MG63 (cell line): Measurements from ENCODE around the gene CLEC16A. TPM values are rescaled to one million over a fixed set of nuclear protein-coding genes. Genes with fewer than 3 reads are reported as not detected.
"Not testable (repeated sequence)": the region's sequence is repeated elsewhere in the genome, so short reads cannot be mapped to it uniquely, and the experiment has no call there.

ENCODE experiments used
- DNase-seq: peaks from one replicate; pipeline ENCODE4 v3.0.0-alpha.2; 2020
- H3K27me3 ChIP-seq: fragments of 250-450 bp; sonication (Bioruptor Pico); 2 replicates; pipeline ENCODE4 v1.5.1; 2020; ENCODE audit warnings: mild to moderate bottlenecking, moderate library complexity
- H3K36me3 ChIP-seq: fragments of 250-450 bp; sonication (Bioruptor Pico); 2 replicates; pipeline ENCODE4 v1.5.1; 2020; ENCODE audit warnings: mild to moderate bottlenecking, moderate library complexity
- H3K4me3 ChIP-seq: fragments of 250-450 bp; sonication (Bioruptor Pico); 2 replicates; pipeline ENCODE4 v1.5.1; 2020; ENCODE audit warnings: mild to moderate bottlenecking, moderate library complexity
- H3K9me3 ChIP-seq: fragments of 250-450 bp; sonication (Bioruptor Pico); 2 replicates; pipeline ENCODE4 v1.5.1; 2020; ENCODE audit warnings: mild to moderate bottlenecking, moderate library complexity
- total RNA-seq: library from RNA; depleted of rRNA; stranded (reverse); fragments of >200 nt; shearing (Covaris generic); gene quantifications from 2 replicates; pipeline ENCODE4 v1.2.3, GENCODE V29; 2014; ENCODE audit warnings: low replicate concordance

Gene CLEC16A
- total RNA-seq, 1 experiment from 2014 or later = 11.5 TPM

DNA sequence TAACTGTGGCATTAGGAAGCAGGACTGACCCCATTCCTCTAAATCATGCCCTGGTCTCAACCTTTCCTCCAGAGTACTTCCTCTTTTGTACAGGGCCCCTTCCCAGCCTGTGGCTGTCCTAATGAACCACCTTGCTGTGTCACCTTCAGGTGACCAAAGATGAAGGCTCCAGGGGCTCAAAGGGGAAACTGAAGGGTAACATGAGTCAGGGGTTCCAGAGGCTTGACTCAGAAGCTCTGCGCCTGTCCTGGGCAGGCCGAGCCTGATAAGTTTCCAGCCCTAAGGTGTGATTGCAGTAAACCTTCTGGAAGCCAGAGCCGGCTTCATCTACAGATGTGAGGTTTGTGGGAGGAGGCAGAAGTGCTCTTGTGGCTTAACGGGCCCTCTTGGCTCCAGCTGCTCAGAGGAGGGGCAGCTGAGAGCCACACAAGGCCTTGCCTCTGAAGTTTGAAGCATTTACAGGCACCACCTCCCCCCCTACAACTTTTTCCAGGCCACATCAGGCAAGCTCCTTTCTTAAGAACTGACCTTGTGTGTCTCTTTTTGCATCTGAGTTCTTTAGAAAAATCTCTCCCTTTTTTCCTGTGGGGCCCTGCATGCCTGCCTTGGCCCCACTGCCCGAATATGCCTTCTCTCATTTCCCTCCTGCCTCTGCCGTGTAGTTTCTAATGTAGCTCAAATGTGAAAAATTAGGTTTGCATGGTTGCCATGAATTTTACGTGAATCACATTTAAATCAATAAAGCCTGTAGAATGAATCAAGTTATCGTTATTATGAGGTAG is 149.9 kb downstream of the CLEC16A start:
- Histone ChIP-seq H3K27me3 (no peaks in the 10 kb centered on the region), H3K9me3 (no peaks in the 10 kb centered on the region), H3K4me3 (no peak overlapping the region), H3K36me3 (peaks cover 9% of the 10 kb centered on the region)
- no peak for DNase-seq

- no peak for DNase-seq
- Histone ChIP-seq H3K27me3 (no peaks in the 10 kb centered on the region), H3K4me3 (no peak overlapping the region), H3K36me3 (peaks cover 9% of the 10 kb centered on the region), H3K9me3 (no peaks in the 10 kb centered on the region)
These were observed 150.6 kb downstream of the CLEC16A start for GRCh38 chr16:11094857-11095565.

DNA sequence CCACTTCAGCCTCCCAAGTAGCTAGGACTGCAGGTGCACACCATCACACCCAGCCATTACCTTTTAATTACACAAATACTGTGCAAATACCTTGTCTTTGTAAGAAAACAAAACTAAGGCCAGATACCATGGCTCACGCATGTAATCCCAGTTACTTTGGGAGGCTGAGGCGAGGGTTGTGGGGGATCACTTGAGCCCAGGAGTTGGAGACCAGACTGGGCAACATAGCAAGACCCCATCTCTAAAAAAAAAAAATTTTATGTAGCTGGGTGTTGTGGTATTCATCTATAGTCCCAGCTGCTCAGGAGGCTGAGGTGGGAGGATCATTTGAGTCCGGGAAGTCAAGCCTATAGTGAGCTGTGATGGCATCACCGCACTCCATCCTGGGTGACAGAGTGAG is 151.6 kb downstream of the CLEC16A start:
- Histone ChIP-seq H3K4me3 (no peak overlapping the region), H3K9me3 (no peaks in the 10 kb centered on the region), H3K36me3 (peaks cover 9% of the 10 kb centered on the region), H3K27me3 (no peaks in the 10 kb centered on the region)
- no peak for DNase-seq

- Histone ChIP-seq H3K4me3 (no peak overlapping the region), H3K9me3 (no peaks in the 10 kb centered on the region), H3K36me3 (peaks cover 9% of the 10 kb centered on the region), H3K27me3 (no peaks in the 10 kb centered on the region)
- DNase-seq = no peak
These were observed 152.9 kb downstream of the CLEC16A start for GRCh38 chr16:11097094-11097786.

GRCh38 chr16:11097787-11098167 is 153.4 kb downstream of the CLEC16A start:
- Histone ChIP-seq H3K9me3 (no peaks in the 10 kb centered on the region), H3K36me3 (peaks cover 9% of the 10 kb centered on the region), H3K27me3 (no peaks in the 10 kb centered on the region), H3K4me3 (no peak overlapping the region)
- DNase-seq = no peak

DNA sequence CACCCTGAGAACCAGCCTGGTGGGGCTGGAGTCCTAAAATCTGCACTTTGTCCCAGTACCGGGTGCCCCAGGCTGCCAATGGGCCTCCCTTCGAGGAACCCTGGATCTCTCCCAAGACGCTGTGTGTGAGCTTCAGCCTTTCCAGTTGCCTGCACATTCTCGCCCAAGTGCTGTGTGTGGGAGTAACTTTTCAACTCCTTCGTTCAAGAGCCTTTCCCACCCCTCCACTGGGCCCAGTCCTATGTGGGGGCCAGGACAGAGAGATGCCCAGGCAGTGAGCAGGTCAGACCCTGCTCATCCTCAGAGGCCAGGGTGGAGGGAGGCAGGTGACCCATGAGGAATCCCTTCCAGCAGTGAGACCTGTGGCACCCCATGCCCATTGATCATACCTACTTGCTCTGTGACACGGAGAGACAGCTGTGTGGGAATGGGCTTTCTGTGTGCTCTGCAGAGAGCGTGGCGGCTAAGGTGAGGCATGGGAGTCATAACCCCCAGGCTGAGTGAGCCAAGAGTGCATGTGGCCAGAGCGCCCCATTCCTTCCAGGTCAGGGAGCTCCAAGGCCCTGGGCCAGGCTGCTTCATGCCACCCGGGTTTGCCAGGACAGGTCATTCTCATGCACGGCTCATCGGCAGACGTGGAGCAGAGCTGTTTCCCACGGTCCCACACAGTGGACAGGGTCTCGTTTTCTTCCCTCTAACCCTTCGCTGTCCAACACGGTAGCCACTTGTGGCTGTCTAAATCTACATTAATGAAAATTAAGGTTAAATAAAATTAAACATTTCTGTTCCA is 154.4 kb downstream of the CLEC16A start:
- Histone ChIP-seq H3K27me3 (no peaks in the 10 kb centered on the region), H3K9me3 (no peaks in the 10 kb centered on the region), H3K4me3 (no peak overlapping the region), H3K36me3 (peaks cover 7% of the 10 kb centered on the region)
- DNase-seq = no peak

DNA sequence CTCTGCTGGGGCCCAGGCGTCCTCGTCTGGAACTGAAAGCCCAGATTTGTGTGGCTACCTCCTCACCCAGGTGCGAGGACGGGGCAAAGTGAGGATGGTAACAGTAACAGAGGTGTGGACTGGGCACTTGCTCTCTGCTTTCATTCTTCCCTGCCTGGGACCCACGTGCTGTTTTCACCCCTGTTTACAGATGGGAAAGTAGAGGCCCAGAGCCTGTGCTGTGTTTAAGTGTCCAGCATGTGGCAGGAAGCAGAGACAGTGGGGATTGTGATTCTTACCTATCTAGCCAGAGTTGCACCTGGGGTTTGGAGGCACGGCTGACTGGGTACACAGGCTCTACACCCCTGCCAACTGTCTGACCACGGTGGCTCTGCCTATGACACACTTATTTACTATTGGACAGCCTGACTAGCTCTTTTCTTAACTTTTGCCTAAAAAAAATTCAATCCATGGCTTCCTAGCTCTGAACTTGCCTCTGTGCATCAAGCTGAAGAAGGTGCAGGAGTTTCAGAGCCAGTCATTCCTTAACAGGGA is 155.4 kb downstream of the CLEC16A start:
- H3K9me3 ChIP-seq = no peaks in the 10 kb centered on the region
- DNase-seq = peak; percentile 28
- H3K27me3 ChIP-seq = no peaks in the 10 kb centered on the region
- peaks cover 7% of the 10 kb centered on the region for H3K36me3 ChIP-seq
- no peak overlapping the region for H3K4me3 ChIP-seq

DNA sequence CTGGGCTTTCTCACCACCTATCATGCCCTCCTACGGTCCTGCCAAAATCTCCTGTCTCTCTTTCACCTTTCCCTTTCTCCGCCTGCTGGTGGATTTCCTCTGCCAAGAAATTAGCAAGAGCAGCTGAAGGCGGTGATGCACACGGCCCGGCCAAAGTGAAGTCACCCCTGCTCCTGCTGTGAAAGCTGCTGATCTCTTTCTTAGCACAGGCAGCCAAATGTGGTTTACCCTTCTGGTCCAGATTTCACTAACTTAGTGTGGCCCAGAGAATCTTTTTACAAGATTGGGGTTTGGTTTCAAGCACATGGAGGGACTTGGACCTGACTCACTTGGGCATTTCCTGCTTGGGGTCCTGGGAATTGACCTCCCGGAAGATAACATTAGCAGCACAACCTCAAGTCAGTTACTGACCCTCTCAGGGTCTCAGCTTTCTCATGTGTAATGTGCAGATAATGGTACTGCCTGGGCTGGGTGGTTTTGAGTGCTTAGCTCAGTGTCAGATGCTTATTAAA is 155.9 kb downstream of the CLEC16A start:
- DNase-seq = peak; percentile 96
- H3K9me3 ChIP-seq = no peaks in the 10 kb centered on the region
- no peaks in the 10 kb centered on the region for H3K27me3 ChIP-seq
- H3K36me3 ChIP-seq = peaks cover 7% of the 10 kb centered on the region
- H3K4me3 ChIP-seq = no peak overlapping the region

GRCh38 chr16:11101283-11101682 is 156.9 kb downstream of the CLEC16A start:
- Histone ChIP-seq H3K4me3 (no peak overlapping the region), H3K27me3 (no peaks in the 10 kb centered on the region), H3K9me3 (no peaks in the 10 kb centered on the region), H3K36me3 (peaks cover 7% of the 10 kb centered on the region)
- no peak for DNase-seq

- no peaks in the 10 kb centered on the region for H3K27me3 ChIP-seq
- H3K36me3 ChIP-seq = peaks cover 7% of the 10 kb centered on the region
- H3K4me3 ChIP-seq = no peak overlapping the region
- H3K9me3 ChIP-seq = no peaks in the 10 kb centered on the region
- no peak for DNase-seq
These were observed 157.5 kb downstream of the CLEC16A start for GRCh38 chr16:11101695-11102522.

DNA sequence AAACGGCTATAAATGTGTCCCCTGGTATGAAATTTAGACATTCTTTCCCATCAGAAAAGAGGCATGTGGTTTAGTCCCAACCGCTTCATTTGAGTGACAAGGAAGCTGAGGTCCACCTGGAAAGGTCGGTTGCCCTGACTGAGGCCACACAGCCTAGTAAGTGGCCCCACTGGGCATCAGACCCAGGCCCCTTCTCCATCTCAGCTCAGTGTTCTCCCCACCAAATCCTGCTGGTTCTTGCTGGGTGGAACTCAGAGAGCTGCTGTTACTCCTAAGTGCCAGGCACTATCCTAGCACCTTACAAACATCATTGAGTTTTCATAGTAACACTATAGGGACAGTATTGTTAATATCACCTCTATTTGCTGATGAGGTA is 158.1 kb downstream of the CLEC16A start:
- H3K9me3 ChIP-seq = no peaks in the 10 kb centered on the region
- H3K27me3 ChIP-seq = no peaks in the 10 kb centered on the region

GRCh38 chr16:11103301-11103700 is 158.9 kb downstream of the CLEC16A start:
- not testable (repeated sequence) for H3K27me3 ChIP-seq, H3K9me3 ChIP-seq, H3K4me3 ChIP-seq, DNase-seq, H3K36me3 ChIP-seq

More for the DNA sequence above, 158.1 kb downstream of the CLEC16A start:
- Histone ChIP-seq H3K4me3 (no peak overlapping the region), H3K36me3 (peaks cover 7% of the 10 kb centered on the region)
- DNase-seq = no peak

DNA sequence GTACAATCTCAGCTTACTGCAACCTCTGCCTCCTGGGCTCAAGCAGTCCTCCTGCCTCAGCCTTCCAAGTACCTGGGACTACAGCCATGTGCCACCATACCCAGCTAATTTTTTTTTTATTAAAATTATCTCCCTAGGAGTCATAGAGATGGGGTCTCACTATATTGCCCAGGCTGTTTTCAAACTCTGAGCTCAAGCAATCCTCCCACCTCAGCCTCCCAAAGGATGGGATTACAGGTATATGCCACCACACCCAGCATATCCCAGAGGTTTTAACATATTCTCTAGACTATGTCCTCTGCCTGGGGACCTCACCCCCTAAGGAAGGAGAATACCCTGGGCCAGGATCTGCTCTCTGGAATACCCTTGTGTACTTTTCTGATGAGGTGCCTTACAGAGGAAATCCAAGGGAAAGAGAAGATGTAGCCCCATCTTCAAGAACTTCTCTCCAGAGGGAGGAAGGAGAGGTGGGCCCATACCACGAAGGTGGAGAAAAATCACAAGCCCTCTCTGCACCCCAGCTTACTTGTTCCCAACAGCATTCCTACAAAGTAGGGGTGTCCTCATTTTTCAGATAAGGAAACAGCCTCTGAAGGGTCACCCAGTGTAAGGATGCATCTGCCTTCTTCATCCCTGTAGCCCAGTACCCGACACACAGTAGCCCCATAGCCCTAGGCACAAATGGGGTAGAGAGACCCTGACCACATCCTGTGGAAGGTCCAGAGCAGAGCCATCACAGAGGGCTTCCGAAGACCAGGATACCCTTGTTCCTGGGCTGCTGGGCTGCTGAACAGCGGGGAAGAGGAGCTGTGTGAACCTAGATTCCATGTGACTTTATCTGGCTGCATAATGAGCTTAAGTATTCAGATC is 160.0 kb downstream of the CLEC16A start:
- no peak for DNase-seq
- Histone ChIP-seq H3K27me3 (no peaks in the 10 kb centered on the region), H3K9me3 (no peaks in the 10 kb centered on the region), H3K36me3 (no peaks in the 10 kb centered on the region), H3K4me3 (no peak overlapping the region)

GRCh38 chr16:11105038-11105903 is 160.9 kb downstream of the CLEC16A start:
- Histone ChIP-seq H3K27me3 (no peaks in the 10 kb centered on the region), H3K4me3 (no peak overlapping the region), H3K36me3 (no peaks in the 10 kb centered on the region), H3K9me3 (no peaks in the 10 kb centered on the region; the same call in 1 of the 2 replicates)
- peak; percentile 64 for DNase-seq
